HepG2 (cell line): ENCODE data around the gene TBC1D21.

Source experiments
- MTA3 ChIP-seq: sonication (generic); formaldehyde crosslinking; IDR thresholded peaks from 2 replicates; pipeline ENCODE4 v1.4.0; 2020; ENCODE audit warnings: missing genetic modification reagents
- NFE2L2 ChIP-seq: fragments of 150-350 bp; IDR thresholded peaks from 2 replicates; pipeline ENCODE4 v1.6.1; 2014; ENCODE audit warnings: low read length
- POLR2AphosphoS5 ChIP-seq: IDR thresholded peaks from 2 replicates; pipeline ENCODE4 v1.6.1; 2012; ENCODE audit warnings: low read depth, low read length
- ZNF263 ChIP-seq: sonication (generic); formaldehyde crosslinking; IDR thresholded peaks from 2 replicates; pipeline ENCODE4 v1.4.0; 2020; ENCODE audit warnings: missing genetic modification reagents
- ZNF326 ChIP-seq: sonication (generic); formaldehyde crosslinking; IDR thresholded peaks from 2 replicates; pipeline ENCODE4 v1.4.0; 2020; ENCODE audit warnings: missing genetic modification reagents, borderline replicate concordance
- ZNF549 ChIP-seq: sonication (generic); formaldehyde crosslinking; IDR thresholded peaks from 2 replicates; pipeline ENCODE4 v1.5.0; 2020; ENCODE audit warnings: missing genetic modification reagents
- ZNF75D ChIP-seq: sonication (generic); formaldehyde crosslinking; IDR thresholded peaks from 2 replicates; pipeline ENCODE4 v1.8.1; 2023; ENCODE audit warnings: missing genetic modification reagents, mild to moderate bottlenecking, borderline replicate concordance
- ZNF776 ChIP-seq: sonication (generic); formaldehyde crosslinking; IDR thresholded peaks from 2 replicates; pipeline ENCODE4 v1.4.0; 2020; ENCODE audit warnings: mild to moderate bottlenecking, missing genetic modification reagents
- ZSCAN9 ChIP-seq: IDR thresholded peaks from 2 replicates; pipeline ENCODE4 v1.6.1; 2016; ENCODE audit warnings: borderline replicate concordance

DNA sequence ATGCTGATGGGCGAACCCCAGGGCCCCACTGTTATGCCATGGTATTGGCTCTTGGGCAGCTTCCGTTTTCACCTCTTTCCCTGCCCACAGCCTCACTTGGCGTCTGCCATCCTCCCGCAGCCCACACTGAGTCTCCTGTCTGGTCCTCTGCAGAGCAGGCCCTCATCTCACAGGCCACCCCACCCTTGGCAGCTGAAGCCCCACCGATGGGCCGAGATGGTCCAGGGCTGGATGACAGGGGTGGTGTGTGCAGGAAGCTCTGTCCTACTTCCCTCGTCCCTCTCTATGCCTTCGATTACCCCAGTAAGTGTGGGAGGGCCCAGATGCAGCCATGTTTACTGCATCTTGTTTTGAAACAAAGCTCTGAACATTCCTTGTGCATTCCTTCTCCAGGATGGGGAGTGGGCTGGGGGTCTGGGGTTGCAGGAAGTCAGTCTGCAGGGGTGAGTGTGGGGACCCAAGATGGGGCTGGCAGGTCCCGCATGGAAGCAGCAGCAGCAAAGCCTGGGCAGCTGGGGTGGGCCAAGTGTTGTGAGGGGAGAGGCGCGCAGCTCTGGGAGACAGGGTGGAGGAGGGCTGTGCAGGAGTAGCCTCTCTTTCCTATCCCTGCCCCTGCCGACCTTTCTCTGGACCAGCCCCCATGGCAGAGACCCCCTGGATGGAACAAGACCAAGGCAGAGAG is 20.9 kb downstream of the TBC1D21 start:
- no peak for TF ChIP-seq ZSCAN9 (CRISPR knock-in tag)
- TF ChIP-seq ZNF263 (CRISPR knock-in tag): no peak
- no peak for TF ChIP-seq MTA3 (CRISPR knock-in tag)
- no peak for TF ChIP-seq ZNF549 (CRISPR knock-in tag)
- TF ChIP-seq NFE2L2: no peak
- no peak for TF ChIP-seq ZNF326 (CRISPR knock-in tag)
- no peak for TF ChIP-seq POLR2AphosphoS5
- no peak for TF ChIP-seq ZNF776
- no peak for TF ChIP-seq ZNF75D (CRISPR knock-in tag)
